Stimulated activated CD4-positive, alpha-beta T cell treated with anti-CD3 and anti-CD28 coated beads, Interleukin-12 subunit alpha, Interleukin-12 subunit beta, amount 100 ng/mL, for 48 hours (primary cell): ENCODE results near the gene PSAP.

Experiments used
- DNase-seq, 3 donors: peaks; one replicate each; pipeline ENCODE4 v3.0.0-alpha.2; 2020; ENCODE audit warnings: low read depth in 2 of 3, low spot score in 1 of 3

PSAP gene

DNA sequence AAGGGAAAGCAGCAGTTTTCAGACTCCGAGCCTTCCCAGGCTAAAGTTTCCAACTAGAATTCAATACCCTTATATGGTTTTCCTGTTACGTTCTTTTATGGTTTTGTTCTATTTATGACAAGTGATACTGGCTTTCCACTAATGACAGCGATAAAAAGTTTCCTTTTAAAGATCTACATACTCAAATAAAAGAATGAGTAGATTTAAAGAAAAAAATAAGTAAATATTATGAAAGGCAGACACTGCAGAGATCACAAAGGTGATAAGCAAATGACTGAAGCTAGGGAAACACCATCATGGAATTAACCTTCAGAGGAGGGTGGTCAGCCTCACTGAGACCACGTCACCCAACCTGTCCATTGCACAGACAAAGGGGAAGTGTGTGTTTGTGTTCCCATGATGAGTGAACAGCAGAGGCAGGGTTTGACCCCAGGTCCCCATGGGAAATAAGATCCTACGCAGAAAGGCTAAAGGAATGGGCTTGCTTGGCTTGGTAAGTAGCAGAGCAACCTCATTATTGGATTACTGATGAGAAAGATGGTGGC, 81.7 kb downstream of the PSAP start:
- DNase-seq, result no peak

DNA sequence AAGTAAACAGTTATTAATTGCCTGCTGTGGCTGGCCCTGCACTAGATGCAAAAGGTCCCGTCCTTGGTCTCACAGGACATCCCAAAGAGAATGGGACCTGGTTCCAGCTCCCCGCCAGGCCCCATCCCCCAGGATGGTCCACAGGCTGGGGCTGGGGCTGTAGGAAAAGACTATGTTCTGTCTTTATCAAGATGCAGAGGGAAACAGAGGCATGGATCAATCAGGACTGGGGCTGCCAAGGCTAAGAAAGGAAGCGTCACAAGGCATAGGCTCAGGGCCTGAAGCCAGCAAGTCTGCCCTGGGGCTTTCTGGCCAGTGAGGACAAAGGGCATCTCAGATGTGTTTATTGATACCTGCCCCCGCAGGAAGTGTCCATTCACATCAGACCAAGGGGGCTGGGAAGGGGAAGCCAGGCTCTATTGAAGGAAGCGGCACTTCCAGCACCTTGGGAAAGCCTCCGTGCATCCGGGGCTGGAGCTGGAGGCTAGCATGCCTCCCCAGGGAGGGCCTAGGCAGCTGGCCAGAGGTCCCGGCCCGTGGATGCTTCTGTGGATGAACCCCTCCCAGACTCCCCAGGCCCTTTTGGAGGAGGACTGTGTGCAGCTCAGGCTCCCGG, 83.5 kb downstream of the PSAP start:
- no peak for DNase-seq

DNA sequence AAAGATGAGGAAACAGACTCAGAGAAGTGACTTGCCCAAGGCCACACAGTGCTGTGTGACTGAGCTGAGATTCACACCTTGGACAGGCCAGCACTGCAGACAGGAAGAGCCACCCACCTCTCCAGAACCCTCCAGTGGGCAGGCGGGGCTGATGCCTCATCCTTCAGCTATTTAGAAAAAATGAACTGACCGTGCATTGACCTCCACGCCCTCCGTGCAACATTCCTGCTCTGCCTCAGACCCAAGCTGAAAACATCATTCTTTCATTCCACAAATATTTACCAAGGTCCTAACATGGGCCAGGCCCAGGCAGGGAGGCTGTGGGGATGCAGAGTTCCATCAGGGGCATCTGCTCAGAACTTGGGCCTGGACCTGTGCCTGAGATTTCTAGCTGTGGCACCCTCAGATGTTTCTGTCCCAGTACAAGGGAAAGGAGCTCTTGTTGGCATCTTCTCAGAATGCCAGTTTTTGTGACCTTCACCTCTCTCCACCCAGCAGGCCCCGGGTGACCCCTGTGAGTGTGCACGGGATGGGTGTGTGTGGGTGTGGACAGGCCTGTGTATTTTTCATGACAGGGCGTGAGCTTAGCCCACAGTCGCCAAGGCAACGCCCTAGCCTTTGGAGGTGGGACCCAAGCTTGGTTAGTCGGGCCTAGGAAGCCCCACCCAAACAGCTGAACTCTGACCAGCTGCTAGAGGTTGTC, 84.2 kb downstream of the PSAP start:
- no peak for DNase-seq
